ENCODE measurements around the gene METTL17. TPM values are rescaled to one million over a fixed set of nuclear protein-coding genes. Genes with fewer than 3 reads are reported as not detected.
A peak's percentile ranks its signal among the peaks of the same experiment; 100 is the strongest.

METTL17 gene
- total and polyA plus RNA-seq, 2 of the 13 experiments (the other 11 are each of a cell fraction or from before 2014, with no cell fraction given) = 122 to 199 TPM

DNA sequence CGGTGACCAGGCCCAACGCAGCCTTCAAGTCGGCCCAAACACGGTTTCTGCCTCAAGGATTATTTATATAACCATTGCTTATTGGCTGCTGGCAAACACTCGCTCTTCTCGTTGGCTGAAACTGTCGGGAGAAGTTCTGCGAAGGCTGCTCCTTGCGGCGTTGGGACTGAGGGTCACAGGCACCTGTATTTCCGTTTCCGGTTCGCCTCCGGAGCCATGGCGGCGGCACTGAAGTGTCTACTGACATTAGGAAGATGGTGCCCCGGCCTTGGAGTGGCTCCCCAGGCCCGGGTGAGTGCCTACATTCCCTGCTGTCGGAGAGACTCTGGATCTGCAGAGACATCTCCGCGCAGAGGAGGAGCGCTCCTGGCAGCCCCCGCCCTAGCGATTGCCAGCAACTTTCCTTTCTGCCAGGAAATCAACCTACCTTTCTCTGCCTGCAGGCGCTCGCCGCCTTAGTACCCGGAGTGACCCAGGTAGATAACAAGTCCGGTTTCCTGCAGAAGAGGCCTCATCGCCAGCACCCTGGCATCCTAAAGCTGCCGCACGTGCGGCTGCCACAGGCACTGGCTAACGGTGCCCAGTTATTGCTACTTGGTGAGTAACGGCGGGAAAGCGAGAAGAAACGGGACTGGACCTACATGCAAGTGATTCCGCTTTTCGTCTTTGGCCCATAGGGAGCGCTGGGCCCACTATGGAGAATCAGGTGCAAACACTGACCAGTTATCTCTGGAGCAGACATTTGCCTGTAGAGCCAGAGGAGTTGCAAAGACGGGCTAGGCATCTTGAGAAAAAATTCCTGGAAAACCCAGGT, at the start of gene METTL17 (continued):
- TF ChIP-seq, protein P1, sequence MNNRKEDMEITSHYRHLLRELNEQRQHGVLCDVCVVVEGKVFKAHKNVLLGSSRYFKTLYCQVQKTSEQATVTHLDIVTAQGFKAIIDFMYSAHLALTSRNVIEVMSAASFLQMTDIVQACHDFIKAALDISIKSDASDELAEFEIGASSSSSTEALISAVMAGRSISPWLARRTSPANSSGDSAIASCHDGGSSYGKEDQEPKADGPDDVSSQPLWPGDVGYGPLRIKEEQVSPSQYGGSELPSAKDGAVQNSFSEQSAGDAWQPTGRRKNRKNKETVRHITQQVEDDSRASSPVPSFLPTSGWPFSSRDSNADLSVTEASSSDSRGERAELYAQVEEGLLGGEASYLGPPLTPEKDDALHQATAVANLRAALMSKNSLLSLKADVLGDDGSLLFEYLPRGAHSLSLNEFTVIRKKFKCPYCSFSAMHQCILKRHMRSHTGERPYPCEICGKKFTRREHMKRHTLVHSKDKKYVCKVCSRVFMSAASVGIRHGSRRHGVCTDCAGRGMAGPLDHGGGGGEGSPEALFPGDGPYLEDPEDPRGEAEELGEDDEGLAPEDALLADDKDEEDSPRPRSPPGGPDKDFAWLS (CRISPR knock-in tag; IDR thresholded peaks at IDR 0.05; ENCODE audit: borderline replicate concordance) = no peak
- 0 out of 2 replicates have a peak, but pooled peaks have one; percentile 11 for TF ChIP-seq ZBTB7B (CRISPR knock-in tag; IDR thresholded peaks at IDR 0.05)
- TF ChIP-seq TOE1 (CRISPR knock-in tag; IDR thresholded peaks at IDR 0.05) = no peak
- TF ChIP-seq NFE2L2 (IDR thresholded peaks at IDR 0.05; ENCODE audit: low read length) = no peak
- TF ChIP-seq SRSF9 (IDR thresholded peaks at IDR 0.05; ENCODE audit: borderline replicate concordance, insufficient read depth, low read depth, low read length, poor library complexity, severe bottlenecking) = no peak
- TF ChIP-seq RELA (CRISPR knock-in tag; IDR thresholded peaks at IDR 0.05) = no peak
- TF ChIP-seq BHLHE40 (IDR thresholded peaks at IDR 0.05; ENCODE audit: low read length) = peak; percentile 44; the same call in 1 of the 2 replicates
- TF ChIP-seq, protein P2, sequence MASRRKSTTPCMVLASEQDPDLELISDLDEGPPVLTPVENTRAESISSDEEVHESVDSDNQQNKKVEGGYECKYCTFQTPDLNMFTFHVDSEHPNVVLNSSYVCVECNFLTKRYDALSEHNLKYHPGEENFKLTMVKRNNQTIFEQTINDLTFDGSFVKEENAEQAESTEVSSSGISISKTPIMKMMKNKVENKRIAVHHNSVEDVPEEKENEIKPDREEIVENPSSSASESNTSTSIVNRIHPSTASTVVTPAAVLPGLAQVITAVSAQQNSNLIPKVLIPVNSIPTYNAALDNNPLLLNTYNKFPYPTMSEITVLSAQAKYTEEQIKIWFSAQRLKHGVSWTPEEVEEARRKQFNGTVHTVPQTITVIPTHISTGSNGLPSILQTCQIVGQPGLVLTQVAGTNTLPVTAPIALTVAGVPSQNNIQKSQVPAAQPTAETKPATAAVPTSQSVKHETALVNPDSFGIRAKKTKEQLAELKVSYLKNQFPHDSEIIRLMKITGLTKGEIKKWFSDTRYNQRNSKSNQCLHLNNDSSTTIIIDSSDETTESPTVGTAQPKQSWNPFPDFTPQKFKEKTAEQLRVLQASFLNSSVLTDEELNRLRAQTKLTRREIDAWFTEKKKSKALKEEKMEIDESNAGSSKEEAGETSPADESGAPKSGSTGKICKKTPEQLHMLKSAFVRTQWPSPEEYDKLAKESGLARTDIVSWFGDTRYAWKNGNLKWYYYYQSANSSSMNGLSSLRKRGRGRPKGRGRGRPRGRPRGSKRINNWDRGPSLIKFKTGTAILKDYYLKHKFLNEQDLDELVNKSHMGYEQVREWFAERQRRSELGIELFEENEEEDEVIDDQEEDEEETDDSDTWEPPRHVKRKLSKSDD (CRISPR knock-in tag; IDR thresholded peaks at IDR 0.05; ENCODE audit: low read depth) = no peak
- no peak for TF ChIP-seq NFIB (CRISPR knock-in tag; IDR thresholded peaks at IDR 0.05; ENCODE audit: borderline replicate concordance)
- TF ChIP-seq ZNF451 (CRISPR knock-in tag; IDR thresholded peaks at IDR 0.05) = 0 out of 2 replicates have a peak, but pooled peaks have one; percentile 27
- TF ChIP-seq IRF2 (CRISPR knock-in tag; IDR thresholded peaks at IDR 0.05) = no peak
- peak; percentile 91 for TF ChIP-seq ZNF607 (CRISPR knock-in tag; IDR thresholded peaks at IDR 0.05; ENCODE audit: borderline replicate concordance)
- TF ChIP-seq, protein P3, sequence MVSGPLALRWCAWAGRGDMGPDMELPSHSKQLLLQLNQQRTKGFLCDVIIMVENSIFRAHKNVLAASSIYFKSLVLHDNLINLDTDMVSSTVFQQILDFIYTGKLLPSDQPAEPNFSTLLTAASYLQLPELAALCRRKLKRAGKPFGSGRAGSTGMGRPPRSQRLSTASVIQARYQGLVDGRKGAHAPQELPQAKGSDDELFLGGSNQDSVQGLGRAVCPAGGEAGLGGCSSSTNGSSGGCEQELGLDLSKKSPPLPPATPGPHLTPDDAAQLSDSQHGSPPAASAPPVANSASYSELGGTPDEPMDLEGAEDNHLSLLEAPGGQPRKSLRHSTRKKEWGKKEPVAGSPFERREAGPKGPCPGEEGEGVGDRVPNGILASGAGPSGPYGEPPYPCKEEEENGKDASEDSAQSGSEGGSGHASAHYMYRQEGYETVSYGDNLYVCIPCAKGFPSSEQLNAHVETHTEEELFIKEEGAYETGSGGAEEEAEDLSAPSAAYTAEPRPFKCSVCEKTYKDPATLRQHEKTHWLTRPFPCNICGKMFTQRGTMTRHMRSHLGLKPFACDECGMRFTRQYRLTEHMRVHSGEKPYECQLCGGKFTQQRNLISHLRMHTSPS (CRISPR knock-in tag; IDR thresholded peaks at IDR 0.05; ENCODE audit: low read depth) = peak; percentile 53; the same call in 1 of the 2 replicates
- TF ChIP-seq ARNTL (CRISPR knock-in tag; IDR thresholded peaks at IDR 0.05) = peak; percentile 51
- no peak for TF ChIP-seq ZNF678 (CRISPR knock-in tag; IDR thresholded peaks at IDR 0.05)
- TF ChIP-seq CREB1 (IDR thresholded peaks at IDR 0.05) = peak; percentile 61
- TF ChIP-seq CREB1 (CRISPR knock-in tag; IDR thresholded peaks at IDR 0.05) = peak; percentile 87
- TF ChIP-seq SP4 (CRISPR knock-in tag; IDR thresholded peaks at IDR 0.05) = peak; percentile 77
- TF ChIP-seq FOSL1 (CRISPR knock-in tag; IDR thresholded peaks at IDR 0.05; ENCODE audit: borderline replicate concordance) = no peak
- no peak for TF ChIP-seq NCOA5 (CRISPR knock-in tag; IDR thresholded peaks at IDR 0.05)
- TF ChIP-seq RFX1 (IDR thresholded peaks at IDR 0.05) = no peak

All from HepG2 (cell line).